Lower leg skin (tissue), 3 donors: Measurements from ENCODE around the gene GNL1.

Experiments used
- POLR2A ChIP-seq, 2 donors: fragments of 450-650 bp; IDR thresholded peaks; one replicate each; pipeline ENCODE4 v1.6.1; 2016 to 2017; ENCODE audit warnings: antibody characterized with exemption in 2 of 2, mild to moderate bottlenecking in 1 of 2, moderate library complexity in 1 of 2
- TF ChIP-seq, protein P1 (sequence below), 3 donors: fragments of 450-650 bp; IDR thresholded peaks; one replicate each; pipeline ENCODE4 v1.5.1; 2016; ENCODE audit warnings: antibody characterized with exemption in 3 of 3, mild to moderate bottlenecking in 3 of 3, moderate library complexity in 2 of 3

DNA sequence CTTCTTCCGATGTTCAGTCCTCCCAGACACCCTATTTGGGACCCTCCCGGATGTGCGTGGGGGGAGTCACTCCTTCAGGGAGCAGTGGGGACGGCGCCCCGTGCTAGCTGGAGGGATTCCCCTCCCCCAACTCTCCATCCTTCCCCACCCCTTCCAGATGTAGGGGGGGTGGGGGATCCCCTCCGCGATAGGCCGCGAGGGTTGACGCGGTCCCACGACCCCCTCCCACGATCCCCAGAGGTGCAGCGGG lies 548 bp downstream of the GNL1 start:
- TF ChIP-seq, protein P1, sequence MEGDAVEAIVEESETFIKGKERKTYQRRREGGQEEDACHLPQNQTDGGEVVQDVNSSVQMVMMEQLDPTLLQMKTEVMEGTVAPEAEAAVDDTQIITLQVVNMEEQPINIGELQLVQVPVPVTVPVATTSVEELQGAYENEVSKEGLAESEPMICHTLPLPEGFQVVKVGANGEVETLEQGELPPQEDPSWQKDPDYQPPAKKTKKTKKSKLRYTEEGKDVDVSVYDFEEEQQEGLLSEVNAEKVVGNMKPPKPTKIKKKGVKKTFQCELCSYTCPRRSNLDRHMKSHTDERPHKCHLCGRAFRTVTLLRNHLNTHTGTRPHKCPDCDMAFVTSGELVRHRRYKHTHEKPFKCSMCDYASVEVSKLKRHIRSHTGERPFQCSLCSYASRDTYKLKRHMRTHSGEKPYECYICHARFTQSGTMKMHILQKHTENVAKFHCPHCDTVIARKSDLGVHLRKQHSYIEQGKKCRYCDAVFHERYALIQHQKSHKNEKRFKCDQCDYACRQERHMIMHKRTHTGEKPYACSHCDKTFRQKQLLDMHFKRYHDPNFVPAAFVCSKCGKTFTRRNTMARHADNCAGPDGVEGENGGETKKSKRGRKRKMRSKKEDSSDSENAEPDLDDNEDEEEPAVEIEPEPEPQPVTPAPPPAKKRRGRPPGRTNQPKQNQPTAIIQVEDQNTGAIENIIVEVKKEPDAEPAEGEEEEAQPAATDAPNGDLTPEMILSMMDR (IDR thresholded peaks at IDR 0.05) = no peak
- no peak for TF ChIP-seq POLR2A (IDR thresholded peaks at IDR 0.05)
